VCaP (cell line): Measurements from ENCODE around the gene ACRV1.
"Not testable (repeated sequence)": the region's sequence is repeated elsewhere in the genome, so short reads cannot be mapped to it uniquely, and the experiment has no call there.

ENCODE experiments used
- H3K27ac ChIP-seq: fragments of 450-650 bp; 2 replicates; pipeline ENCODE4 v1.5.1; 2017
- TF ChIP-seq, protein P1 (sequence below): fragments of 450-650 bp; conservative IDR thresholded peaks from 2 replicates; pipeline ENCODE4 v1.5.1; 2017; ENCODE audit warnings: mild to moderate bottlenecking, moderate library complexity

Gene ACRV1

GRCh38 chr11:125680747-125681146 is at the start of gene ACRV1:
Gene ACRV1 (minus strand): TSS chr11:125680847. CDS start chr11:125680780, 67 bp downstream.
- TF ChIP-seq, protein P1, sequence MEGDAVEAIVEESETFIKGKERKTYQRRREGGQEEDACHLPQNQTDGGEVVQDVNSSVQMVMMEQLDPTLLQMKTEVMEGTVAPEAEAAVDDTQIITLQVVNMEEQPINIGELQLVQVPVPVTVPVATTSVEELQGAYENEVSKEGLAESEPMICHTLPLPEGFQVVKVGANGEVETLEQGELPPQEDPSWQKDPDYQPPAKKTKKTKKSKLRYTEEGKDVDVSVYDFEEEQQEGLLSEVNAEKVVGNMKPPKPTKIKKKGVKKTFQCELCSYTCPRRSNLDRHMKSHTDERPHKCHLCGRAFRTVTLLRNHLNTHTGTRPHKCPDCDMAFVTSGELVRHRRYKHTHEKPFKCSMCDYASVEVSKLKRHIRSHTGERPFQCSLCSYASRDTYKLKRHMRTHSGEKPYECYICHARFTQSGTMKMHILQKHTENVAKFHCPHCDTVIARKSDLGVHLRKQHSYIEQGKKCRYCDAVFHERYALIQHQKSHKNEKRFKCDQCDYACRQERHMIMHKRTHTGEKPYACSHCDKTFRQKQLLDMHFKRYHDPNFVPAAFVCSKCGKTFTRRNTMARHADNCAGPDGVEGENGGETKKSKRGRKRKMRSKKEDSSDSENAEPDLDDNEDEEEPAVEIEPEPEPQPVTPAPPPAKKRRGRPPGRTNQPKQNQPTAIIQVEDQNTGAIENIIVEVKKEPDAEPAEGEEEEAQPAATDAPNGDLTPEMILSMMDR = no peak
- no peak within 1 kb of the TSS for H3K27ac ChIP-seq

DNA sequence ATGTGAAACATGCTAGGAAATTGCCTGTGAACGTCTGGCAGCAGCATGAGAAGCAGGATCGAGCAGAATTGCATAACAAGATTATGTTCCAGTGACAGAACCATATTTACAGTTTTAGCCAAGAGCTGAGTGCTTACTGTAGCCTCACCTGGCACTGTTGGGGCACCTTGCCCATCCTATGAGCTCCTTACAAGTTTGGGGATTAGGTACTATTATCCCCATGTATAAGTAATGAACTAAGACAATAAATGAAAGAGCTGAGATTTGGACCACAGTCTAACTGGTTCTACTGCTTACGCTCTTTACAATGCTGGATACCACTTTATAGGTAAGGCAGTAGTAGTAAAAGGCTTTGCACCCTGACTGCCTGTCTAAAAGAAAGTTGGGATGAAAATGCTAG is 48.3 kb upstream of the ACRV1 start:
- no peak overlapping the region for H3K27ac ChIP-seq
- TF ChIP-seq, protein P1 = no peak

GRCh38 chr11:125724125-125724524 is 43.5 kb upstream of the ACRV1 start:
- H3K27ac ChIP-seq = no peak overlapping the region

GRCh38 chr11:125720781-125721180 is 40.1 kb upstream of the ACRV1 start:
- TF ChIP-seq, protein P1 = no peak

More at GRCh38 chr11:125724125-125724524, 43.5 kb upstream of the ACRV1 start:
- TF ChIP-seq, protein P1 = peak; percentile 63

GRCh38 chr11:125704686-125705085 is 24.0 kb upstream of the ACRV1 start:
- not testable (repeated sequence) for H3K27ac ChIP-seq

More at GRCh38 chr11:125720781-125721180, 40.1 kb upstream of the ACRV1 start:
- H3K27ac ChIP-seq = no peak overlapping the region

DNA sequence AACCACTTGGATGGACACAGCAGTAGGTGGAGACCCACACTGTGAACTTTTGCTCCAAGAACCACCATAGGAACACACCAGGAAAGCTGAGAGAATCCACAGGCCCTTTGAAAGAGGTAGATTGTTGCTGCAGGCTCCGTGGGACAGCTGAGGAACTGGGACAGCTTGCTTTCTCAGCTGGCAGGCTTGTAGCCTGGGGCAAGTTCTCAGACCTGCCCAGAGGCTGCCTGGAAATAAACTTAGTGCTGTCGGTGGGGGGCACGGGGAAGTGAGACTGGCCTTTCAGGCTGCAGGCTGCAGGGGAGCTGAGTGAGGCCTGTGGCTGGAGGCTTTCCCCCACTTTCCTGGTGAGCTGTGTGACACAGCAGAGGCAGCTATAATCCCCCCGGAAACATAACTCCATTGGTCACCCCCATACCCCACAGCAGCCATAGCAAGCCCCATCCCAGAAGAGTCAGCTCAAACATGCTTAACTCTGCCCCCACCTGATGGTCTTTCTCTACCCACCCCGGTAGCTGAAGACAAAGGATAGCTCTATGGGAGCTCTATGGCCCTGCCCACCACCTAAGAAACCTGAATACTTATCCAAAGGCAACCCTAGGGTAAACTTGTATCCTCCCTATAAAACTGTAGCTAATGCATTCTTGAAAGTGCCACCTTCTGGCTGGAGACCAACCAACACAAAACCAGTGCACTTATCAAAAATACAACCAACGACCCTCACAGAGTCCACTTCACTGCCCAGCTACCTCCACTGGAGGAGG is 21.4 kb upstream of the ACRV1 start:
- TF ChIP-seq, protein P1 = no peak
- H3K27ac ChIP-seq = no peak overlapping the region

DNA sequence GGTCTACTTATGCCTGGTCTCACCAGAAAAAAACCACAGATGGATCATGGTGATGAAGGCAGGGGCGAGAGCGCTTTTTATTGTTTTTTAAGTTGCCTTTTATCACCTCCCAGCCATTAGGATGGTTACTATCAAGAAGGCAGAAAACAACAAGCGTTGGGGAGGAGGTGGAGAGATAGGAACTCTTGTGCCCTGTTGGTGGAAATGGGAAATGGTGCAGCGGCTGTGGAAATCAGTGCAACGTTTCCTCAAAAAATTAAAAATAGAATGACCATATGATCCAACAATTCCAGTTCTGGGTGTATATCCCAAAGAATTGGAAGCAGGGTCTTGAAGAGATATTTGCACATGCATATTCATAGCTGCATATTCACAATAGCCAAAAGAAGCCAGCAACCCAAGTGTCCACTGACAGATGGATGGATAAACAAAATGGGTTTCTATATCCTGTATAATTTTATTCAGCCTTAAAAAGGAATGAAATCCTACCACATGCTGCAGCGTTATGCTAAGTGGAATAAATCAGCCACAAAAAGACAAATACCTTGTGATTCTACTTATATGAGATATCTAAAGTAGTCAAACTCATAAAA is 20.5 kb upstream of the ACRV1 start:
- TF ChIP-seq, protein P1 = no peak
- H3K27ac ChIP-seq = no peak overlapping the region

DNA sequence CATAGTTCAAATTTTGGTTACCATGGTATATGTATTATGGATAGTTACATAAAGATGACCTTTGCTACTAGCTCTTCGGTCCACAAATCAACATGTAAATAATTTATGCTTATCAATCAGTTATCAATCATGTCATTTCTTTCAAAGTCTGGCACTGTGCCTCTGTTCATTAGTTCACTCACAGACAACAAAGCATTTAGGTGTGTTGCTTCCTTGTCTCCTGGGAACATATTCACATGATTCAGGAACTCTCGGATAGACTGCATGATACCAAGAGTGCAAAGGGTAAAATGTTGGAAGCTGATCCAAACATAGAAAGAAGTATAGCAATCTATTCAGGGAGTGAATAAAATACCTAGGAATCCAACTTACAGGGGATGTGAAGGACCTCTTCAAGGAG is 14.3 kb upstream of the ACRV1 start:
- TF ChIP-seq, protein P1 = no peak
- H3K27ac ChIP-seq = no peak overlapping the region
